ENCODE results near the gene FDXR.

FDXR gene

DNA sequence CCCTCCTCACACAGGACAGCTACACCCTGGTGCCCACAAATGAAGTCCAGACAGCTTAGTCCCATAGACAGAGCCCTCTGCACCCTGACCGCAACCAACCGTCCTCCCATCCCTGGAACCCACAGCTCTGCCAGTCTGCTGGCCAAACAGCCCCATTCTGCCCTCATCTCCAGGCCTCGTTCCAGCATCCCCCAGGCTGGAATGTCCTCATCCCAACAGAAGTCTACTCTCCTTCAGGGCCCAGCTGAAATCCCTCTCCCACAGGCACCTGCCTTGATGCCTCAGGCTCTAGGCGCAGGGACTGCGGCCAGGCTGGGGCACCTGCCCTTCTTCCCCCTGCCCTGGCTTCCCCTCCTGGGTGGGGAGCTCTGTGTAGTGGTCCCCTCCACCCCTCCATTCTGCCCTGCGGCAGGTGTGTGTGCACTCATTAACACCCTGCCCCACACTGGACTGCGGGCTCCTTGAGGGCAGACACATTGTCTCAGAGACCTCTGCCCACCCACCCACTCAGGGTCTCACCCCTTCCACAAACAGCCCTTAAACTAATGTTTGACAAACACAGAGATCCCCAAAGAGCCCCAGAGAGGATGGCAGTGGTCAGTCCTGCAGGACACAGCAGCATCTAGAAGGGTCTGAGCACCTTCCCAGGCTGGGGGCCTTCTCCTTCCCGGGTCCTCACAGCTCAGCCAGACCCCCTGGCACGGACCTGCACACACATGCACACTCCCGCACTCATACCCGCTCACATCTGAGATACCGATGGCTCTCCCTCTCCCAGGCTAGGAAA is 13.9 kb downstream of the FDXR start:
- DNase-seq (ENCODE audit: low read depth, low spot score): no peak

DNA sequence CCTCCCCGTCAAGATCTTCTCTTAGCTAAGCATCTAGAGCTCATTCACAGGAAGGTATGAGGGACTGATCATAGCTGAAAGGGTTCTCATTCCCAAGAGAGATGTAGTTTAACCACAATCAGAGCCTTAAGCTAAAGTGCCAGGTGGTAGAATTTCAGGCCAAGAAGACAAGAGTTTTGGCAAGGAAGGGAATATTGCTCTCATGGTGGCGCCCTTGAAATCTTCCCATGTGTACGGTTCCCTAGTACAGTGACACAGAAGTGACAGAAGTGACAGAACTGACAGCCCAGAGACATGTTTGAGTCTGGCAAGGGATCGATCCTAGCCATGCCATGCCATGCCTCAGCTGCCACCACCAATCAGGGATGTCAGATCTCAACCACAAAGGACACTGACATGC is 15.6 kb downstream of the FDXR start:
- no peak for DNase-seq (ENCODE audit: low read depth, low spot score)

DNA sequence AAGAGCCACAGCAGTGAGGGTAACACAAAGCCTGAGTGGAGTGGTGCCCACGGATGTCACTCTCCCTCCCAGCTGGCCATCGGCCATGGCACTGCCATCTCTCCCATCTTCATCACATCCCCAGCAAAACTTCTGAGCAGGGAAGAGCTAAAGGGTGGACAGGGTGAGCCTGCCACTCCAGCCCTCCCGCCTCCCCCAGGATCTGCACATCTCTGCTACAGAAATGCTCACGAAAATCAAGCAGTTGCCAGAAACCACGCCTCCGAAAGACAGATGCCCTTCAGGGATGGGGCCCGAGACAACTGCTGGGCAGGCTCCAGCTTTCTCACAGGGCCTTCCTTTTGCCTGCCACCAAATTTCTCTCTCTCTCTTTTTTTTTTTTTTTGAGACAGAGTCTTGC is 16.7 kb downstream of the FDXR start:
- no peak for DNase-seq (ENCODE audit: low read depth, low spot score)

DNA sequence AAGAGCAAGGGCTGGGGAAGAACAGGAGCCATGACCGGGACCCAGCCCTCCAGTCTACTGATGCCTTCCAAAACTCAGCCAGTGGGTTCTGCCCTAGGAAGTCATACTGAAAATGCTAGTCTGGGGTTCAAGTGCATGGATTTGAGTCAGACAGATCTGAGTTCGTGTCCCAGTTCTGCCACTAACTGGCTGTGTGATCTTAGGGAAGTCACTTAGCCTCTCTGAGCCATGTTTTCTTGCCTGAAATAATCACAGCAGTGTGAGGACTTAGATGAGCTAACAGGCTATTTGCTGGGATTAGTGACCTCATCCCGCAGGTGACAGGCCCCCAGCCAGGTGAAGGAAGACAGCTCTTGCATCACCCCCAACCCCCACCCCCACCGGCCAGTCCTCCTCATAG is 17.5 kb downstream of the FDXR start:
- no peak for DNase-seq (ENCODE audit: low read depth, low spot score)

DNA sequence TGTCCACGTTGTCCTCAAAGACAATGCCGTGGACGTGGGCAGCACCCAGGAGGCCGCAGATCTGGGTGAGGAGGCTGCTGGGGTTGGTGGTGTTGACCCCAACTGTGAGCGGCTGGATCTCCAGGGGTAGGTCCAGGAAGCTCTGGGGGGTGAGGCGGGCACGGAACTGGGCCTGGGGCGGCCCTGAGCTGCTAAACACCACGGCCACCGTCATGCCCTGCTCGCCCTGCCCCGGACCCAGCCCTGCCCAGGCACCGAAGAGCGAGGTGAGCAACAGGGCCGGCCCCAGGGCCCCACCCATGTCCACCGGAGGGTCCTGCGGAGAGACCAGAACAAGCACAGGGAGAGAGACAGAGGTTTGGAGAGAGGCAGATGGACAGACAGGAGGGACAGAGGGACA is 18.0 kb downstream of the FDXR start:
- DNase-seq (ENCODE audit: low read depth, low spot score): no peak

DNA sequence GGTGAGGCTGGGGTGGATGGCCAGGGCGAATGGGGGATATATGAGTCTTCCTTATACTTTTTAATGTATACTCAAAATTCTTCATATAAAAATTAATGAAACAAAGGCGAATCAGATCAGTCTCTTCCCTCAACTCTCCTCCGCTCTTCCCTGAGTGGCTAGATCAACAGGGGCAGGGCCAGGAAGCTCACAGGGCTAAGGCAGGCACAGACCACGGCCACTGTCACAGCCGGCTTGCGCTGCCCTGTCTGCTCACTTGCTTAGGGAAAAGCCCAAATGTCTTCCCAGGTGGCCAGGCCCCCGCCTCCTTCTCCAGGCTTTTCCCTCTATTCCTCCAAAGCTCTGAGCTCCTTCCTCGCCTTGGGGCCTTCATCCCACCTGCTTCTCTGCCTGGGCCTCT is 19.1 kb downstream of the FDXR start:
- DNase-seq (ENCODE audit: low read depth, low spot score): no peak

DNA sequence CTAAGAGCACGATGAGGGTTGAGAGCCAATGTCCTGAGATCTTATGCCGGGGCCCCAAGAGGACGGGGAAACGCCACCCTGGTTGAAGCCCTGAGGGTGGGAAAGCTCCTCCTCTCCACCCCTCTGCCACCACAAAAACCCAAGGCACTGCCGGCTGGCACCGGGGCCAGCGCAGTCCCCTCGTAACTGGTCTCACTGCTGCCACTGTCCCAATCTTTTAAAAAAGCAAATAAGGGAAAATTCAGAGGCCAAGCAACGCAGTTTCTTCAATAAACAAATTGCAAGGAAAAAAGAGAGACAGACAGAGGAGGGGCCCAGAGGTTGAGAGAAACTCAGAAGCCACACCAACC is 19.8 kb downstream of the FDXR start:
- DNase-seq (ENCODE audit: low read depth, low spot score): no peak

DNA sequence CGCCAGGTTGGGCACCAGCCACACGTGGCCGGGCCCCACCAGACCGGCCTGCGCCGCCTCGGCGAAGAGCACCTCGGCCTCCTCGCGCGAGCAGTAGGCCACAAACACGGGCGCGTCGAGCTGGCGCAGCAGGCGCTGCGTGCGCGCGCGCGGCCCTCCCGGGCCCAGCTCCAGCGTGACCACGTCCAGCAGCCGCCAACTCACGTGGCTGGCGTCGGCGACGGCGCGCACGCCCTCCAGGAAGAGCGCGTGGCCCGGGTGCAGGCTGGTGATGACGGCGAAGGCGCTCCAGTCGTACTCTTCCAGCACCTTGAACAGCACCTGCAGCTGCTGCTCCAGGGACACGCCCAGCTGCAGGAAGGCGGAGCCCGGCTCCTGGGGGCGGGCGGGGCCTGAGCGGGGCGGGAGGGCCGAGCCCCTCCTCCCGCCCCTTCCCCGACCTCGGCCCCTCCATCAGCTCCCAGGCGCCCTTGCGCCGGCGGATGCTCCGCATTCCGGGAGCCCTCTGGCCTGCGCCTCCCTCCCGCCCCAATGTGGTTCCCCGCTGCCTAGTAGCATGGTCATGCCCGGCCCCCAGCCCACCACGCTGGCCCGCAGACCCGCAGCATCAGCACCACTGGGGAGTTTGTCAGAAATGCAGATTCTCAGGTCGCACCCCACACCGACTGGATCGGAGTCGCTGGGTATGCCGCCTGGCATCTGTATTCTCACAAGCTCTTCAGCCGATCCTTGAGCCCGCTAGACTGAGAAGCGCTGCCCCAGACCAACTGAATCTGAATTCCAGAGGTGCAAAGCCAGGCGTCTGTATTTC is 20.4 kb downstream of the FDXR start:
- DNase-seq (ENCODE audit: low read depth, low spot score): no peak

DNA sequence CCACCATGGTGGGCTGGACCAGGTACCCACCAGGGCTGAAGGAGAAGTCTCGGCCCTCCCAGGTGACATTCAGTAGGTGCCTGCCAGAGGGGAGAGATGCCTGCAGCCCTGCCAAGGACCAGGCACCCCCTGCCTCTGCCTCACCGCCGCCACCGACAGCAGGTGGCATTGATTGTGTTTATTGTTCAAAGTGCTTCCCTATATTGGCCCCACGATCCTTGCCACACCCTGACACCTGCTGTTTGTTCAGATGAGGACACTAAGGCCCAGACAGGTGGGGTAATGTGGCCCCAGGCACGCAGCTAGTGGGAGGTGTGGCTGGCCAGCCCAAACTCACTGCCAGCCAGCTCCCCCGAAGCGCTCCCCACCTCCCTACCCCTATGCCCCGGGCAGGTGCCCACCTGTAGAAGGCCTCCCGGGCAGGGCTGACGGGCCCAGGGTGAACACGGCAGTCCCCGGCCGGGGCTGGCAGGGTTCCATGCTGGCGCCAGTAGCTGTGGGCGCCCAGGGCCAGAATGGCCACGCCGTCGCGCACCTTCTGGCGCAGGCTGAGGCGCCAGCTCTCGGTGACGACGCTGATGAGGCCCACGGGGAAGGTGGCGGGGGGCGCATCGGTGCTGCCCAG is 21.1 kb downstream of the FDXR start:
- DNase-seq (ENCODE audit: low read depth, low spot score): no peak

DNA sequence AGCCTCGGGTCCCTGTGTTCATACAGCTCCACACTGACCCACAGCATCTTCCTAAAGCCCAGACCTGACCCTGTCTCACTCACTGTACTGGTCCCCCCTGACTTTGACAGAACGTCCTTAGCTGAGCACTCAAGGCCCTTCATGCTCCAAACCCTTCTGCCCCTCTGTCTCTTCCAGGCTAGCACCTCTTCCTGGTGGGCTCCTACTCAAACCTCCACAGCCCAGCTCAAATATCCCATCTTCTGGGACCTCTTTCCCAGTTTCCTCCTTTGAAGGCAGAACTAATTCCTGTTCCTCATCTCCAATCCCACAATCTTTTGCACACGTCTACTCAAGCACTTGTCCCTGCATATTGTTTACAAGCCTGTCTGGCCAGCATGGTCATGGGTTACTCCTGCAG is 21.9 kb downstream of the FDXR start:
- no peak for DNase-seq (ENCODE audit: low read depth, low spot score)

DNA sequence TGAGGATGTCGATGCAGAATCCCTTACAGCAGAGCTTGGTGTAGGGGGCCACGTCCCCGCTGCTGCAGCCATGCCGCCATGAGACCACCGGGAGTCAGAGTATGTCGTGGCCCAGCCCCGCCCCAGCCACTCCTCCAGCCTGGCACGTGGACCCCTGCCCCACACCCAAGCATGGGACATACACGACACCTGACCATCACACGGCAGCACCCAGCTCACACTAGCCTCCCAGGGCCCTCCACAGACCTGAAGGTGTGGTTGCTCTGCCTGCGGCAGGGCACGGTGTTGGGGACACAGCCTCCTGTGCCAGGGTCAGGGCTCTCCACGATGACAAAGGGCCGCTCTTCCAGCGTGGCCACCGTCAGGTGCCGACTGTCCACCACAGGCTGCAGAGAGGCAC is 22.5 kb downstream of the FDXR start:
- no peak for DNase-seq (ENCODE audit: low read depth, low spot score)

DNA sequence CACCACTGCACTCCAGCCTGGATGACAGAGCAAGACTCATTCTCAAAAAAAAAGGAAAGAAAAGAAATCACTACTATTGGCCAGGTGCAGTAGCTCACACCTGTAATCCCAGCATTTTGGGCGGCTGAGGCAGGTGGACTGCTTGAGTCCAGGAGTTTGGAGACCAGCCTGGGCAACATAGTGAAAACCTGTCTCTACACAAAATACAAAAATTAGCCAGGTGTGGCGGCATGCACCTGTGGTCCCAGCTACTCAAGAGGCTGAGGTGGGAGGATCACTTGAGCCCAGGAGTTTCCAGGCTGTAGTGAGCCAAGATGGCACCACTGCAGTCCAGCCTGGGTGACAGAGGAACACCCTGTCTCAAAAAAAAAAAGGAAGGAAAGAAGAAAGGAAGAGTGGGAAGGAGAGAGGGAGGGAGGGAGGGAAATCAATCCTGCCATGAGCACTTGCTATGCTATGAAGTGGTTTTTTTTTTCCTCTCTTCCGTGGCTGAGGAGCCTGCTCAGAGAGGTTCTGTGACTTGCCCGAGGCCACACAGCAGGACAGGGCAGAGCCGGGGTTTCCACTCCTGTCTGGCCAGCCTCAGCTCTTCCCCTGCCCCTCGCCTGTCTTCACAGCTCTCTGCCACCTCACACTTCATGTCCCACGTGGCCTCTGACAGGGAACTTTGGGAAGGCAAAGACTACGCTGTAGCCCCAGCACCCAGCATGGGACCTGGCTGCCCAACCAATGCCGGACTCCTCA is 24.0 kb downstream of the FDXR start:
- DNase-seq (ENCODE audit: low read depth, low spot score): no peak

DNA sequence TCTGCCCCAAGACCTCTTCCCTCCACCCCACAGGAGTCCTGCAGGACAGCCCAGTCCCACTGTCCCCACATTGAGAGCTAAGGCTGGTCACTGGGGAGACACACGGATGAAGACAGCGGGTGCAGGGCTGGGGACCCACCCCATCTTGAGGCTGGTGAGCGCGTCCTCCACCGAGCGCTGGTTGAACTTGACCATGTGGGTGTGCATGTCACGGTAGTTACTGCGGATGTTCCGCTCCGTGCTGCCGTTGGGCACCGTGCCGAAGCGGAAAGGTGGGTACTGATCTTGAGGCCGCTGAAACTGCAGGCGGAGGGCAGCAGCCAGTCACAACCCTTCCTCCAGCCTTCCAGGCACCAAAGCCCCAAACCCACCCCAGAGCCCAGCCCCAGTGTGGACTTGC is 26.2 kb downstream of the FDXR start:
- DNase-seq (ENCODE audit: low read depth, low spot score): no peak

DNA sequence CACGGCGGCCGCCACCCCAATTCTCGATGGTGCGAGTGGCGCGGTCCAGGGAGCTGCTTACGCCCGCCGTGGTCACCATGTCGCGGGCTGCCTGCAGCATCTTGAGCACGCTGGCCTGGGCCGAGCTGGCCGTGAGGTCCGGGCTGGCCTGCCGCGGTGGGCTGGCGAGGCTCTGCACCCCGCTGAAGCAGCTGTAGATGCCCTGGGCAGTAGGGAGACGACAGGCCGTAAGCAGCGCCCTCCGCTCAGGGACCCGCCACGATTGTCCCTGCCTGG is 29.5 kb downstream of the FDXR start:
- DNase-seq (ENCODE audit: low read depth, low spot score): no peak

DNA sequence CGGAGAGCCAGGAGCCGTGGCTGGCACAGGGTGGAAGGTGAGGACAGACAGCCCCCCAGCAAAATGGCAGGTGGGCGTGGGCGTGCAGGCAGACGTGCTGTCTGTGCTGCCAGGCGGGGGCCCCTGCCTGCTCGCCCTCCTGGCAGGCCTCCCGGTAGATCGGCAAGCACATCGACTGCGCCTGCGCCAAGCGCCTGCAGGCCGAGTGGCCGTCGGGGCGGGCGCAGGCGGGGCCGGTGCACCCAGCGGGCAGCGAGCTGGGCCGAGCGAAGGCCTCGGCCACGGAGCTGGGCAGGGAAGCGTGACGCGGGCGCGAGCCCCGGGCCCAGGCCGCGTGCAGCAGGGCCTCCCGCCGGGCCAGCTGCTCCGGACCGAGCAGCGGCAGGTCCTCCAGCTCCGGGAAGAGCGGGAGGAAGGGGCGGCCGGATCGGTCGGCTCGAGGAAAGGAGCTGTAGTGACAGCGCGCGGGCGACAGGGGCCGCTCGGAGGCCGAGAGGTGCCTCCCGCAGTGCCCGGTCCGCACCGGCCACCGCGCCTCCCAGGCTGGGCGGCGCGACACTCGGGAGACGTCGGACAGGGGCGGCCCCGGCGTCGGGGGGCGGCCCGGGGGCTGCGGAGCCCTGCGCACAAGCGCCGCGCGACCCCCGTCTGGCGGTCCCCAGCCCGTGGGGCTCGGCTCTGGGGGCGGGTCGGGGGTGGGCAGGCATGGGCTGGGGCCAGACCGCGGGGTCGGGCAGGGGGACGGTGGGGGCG is 30.0 kb downstream of the FDXR start:
- DNase-seq (ENCODE audit: low read depth, low spot score): no peak

DNA sequence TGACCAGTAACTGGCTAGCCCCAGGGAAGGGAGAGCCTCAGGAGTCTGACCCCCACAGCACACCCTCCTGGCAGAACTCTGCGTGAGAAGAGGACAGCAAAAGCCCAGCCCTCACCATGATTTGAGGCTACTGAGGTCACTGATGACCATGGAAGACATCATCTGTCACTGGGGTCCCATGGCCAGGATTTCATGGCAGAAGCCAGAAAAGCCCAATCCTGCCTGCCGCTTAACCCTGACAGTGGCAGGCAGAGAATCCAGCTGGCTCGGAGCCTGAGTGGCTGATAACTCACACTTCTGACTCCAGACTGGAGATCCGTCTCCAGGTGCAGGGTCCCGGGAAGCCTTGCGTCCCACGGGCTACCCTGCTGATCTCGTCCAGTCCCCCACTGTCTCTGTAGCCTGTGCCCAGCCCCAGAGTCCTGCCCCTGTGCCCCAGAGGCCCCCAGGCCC is 30.6 kb downstream of the FDXR start:
- no peak for DNase-seq (ENCODE audit: low read depth, low spot score)

DNA sequence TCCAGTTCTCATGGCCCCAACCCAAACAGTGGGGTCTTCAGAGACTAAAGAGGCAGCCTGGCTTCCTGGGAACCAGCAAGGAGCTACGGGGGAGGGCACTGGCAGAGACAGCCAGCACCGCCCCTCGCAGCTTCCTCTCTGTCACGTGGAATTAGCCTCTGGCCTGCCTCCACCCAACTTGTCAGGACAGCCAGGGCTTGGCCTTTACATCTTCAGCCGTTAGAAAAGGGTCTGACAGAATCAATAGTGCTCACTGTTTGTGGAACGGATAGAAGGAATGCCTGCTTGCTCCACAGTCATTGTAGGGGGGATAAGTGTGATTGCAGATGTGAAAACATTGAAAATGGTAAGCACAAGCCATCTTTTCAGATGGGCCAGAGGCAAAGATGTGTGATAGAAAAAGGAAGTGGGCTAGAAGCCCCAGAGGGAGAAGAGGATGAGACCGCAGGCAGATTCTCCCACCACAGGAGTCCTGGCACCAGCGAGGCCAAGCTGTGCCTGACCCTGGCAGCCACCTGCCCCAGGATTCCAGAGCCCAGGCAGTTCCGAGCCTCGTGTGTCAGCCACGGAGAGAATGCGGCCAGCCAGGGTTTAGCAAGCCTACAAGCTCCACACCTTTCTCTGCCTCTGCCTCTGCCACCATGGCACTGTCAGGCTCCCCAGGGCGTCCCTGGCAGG is 31.7 kb downstream of the FDXR start:
- peak; percentile 15 for DNase-seq (ENCODE audit: low read depth, low spot score)

DNA sequence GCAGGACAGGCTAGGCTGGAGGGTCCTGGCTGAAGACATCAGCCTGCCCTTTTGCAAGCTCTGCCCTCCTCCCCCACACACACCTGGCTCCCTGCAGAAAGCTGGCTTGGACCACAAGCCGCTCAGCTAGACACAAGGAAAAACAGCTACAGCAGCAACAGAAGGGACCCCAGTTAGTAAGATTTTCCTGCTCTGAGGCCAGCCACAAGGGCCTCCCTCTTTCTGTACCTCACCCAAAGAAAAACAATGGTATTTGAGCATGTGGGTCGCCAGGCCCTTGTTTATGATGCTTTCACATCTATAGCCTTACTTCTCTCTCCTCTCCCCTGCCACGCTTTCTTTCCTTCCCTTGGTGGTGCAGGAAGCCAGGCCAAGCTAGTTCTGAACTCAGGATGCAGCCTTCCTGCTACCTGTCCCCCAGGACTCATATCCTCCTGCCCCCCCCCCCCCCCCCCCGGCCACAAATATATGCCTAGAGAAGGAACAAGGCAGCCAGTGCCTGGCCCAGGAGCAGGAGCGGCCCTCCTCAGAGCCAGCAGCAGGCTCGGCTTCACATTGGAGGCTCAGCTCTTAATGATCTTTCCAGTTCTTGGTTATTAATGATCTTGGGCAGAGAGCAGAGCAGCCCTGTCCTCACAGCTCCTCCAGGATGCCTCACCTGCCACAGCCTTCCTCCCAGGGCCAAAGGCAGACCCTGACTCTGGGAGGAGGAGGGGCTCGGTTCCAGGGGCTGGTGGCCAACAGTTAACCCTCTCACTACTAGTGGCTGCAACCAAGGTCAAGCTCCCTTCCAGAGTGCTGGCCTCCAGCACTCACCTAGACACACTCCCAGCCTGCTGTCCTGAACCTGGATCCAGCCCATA is 32.6 kb downstream of the FDXR start:
- no peak for DNase-seq (ENCODE audit: low read depth, low spot score)

DNA sequence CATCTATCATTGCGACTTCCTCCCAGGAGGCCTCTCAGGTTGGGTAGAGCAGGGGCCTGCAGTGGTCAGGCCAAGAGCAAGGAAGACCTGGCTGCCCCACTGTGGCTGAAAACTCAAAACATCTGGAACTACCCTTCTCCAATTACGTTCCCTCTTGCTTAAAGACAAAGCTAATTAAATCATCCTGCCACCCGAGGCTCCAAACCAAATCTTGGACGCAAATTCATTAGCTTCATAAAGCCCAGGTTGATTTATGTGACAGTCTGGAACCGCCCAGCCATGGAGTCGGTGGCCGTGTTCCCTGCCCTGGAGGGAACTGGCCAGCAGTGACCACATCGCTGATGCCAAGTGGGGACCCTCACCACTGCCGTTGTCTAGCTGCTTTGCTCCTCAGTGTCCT is 34.5 kb downstream of the FDXR start:
- no peak for DNase-seq (ENCODE audit: low read depth, low spot score)
